ENCODE measurements around the gene BTBD16.

DNA sequence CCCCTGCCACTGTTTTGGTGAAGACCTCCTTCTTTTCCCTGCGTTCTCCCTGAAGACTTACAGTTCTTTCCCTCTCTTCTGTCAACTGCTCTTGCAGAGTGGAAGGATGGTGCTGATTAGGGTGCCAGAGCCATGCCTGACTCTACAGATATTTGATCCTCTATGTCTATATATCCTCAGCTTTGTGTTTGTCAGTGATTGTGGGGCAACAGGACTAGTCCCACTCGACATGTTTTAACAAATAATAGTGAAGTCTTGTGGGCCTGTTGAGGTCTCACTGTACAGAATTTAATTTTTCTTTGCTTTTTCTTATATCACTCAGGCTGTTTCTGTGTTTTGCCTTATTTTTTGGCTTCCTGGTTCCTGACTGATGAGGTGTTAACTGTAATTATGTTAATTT is 108.4 kb downstream of the BTBD16 start:
- TF ChIP-seq SMAD4 (CRISPR knock-in tag; IDR thresholded peaks at IDR 0.05) (no peak), ESRRA (CRISPR knock-in tag; IDR thresholded peaks at IDR 0.05; ENCODE audit: borderline replicate concordance) (no peak), TCF7 (CRISPR knock-in tag; IDR thresholded peaks at IDR 0.05; ENCODE audit: low read depth) (no peak)
- TF ChIP-seq, protein P1, sequence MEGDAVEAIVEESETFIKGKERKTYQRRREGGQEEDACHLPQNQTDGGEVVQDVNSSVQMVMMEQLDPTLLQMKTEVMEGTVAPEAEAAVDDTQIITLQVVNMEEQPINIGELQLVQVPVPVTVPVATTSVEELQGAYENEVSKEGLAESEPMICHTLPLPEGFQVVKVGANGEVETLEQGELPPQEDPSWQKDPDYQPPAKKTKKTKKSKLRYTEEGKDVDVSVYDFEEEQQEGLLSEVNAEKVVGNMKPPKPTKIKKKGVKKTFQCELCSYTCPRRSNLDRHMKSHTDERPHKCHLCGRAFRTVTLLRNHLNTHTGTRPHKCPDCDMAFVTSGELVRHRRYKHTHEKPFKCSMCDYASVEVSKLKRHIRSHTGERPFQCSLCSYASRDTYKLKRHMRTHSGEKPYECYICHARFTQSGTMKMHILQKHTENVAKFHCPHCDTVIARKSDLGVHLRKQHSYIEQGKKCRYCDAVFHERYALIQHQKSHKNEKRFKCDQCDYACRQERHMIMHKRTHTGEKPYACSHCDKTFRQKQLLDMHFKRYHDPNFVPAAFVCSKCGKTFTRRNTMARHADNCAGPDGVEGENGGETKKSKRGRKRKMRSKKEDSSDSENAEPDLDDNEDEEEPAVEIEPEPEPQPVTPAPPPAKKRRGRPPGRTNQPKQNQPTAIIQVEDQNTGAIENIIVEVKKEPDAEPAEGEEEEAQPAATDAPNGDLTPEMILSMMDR (IDR thresholded peaks at IDR 0.05): no peak
- TF ChIP-seq, protein P2, sequence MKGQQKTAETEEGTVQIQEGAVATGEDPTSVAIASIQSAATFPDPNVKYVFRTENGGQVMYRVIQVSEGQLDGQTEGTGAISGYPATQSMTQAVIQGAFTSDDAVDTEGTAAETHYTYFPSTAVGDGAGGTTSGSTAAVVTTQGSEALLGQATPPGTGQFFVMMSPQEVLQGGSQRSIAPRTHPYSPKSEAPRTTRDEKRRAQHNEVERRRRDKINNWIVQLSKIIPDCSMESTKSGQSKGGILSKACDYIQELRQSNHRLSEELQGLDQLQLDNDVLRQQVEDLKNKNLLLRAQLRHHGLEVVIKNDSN (CRISPR knock-in tag; IDR thresholded peaks at IDR 0.05): no peak
- TF ChIP-seq, protein P3, sequence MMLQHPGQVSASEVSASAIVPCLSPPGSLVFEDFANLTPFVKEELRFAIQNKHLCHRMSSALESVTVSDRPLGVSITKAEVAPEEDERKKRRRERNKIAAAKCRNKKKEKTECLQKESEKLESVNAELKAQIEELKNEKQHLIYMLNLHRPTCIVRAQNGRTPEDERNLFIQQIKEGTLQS (CRISPR knock-in tag; conservative IDR thresholded peaks at IDR 0.05): no peak
